GM21528 (cell line): ENCODE results near the gene FAM90A1.
"Not testable (repeated sequence)": the region's sequence is repeated elsewhere in the genome, so short reads cannot be mapped to it uniquely, and the experiment has no call there.

Experiments
- ATAC-seq: cut with Tn5 transposase; IDR thresholded peaks from one replicate; pipeline ENCODE4 v1.9.1; 2021; ENCODE audit warnings: mild to moderate bottlenecking, moderate library complexity; ENCODE audit not compliant: unreplicated experiment, low FRiP score

Gene FAM90A1

DNA sequence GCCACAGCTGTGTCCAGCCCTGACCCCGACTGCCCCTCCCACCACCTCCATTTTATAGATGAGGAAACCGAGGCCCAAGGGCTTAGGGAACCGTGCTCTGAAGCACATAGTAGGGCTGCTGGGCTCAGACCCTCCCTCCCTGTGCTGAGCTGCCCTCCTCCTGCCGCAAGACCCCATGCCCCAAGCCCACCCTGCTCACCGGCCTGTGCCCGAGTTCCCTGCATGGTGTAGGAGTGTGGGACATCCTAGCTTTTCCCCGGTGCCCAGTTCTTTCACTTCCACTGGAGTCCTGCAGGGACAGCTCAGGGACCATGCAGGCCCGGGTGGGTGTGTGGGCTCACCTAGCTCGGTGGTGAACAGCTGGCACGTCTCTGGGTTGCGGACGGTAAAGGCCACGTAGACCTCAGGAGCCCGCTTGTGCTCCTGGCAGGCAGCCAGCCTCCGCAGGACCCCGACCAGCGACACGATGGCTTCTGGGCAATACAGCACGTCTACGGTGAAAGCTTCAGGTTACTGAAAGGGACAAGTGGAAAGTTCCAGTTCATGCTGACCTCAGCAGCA is 6.6 kb upstream of the FAM90A1 start:
- ATAC-seq = not testable (repeated sequence)

DNA sequence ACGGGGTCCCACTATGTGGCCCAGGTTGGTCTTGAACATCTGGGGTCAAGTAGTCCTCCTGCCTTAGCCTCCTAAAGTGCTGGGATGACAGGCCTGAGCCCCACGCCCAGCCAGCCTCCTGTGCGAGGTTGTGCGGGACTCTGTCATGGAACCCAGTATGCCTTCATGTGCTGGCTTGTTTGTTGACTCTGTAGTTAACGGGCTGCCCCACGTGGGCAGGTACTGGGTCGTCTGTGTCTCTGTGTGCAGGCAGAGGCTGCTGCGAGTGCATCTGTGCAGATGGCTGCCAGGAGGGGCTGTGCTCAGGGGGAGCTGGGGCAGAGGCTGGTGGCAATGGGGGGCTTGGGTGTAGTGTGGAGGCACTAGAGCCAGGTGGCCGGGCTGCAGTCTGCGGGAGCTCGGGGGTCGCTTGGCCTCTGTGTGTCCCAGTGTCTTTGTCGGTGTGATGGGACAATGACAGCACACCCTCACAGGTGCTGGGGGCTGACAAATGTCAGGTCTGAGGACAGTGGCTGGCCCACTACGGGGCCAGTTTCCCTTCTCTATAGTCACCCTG is 6.0 kb upstream of the FAM90A1 start:
- ATAC-seq = not testable (repeated sequence)

DNA sequence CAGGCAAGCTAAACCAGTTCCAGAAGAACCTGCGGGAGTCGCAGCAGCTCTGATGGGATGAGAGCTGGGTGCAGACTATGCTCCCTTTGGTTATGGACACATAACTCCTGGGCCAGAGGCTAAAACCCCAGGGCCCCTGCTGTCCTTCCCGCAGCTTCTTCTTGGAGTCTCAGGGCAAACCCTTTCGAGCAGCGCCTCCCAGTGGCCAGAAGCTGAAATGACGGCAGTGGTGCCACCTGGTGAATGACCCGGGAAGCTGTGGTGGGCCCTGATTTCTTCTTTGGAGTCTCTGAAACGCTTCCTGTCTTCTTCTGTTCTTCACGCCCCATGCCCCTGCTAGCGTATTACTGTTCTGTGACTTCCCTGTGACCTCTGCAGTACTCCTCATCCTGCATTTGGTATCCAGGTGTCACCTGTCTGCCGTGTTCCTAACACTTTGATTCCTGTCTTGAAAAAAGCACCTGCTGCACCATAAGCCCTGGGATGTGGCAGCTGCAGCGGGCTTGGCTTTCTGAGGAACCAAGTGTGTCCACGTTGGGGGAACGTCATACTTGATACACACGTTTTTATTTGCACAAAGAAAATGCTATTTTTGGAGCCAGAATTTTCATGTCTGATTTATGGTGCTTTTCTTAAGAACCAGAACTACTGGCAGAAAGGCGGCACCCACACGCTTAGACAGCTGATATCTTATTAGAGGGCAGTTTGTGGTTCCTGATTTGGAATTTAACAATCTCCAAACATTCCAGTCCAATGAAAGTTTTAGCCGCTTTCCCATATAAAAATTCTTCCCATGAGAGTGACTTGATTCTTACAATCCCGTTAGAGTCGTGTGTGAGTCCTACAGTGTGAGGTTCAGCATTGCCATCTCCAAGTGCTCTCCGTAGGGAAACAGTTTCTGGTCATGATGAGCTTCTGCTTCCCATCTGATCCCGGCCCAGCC is 4.5 kb upstream of the FAM90A1 start:
- ATAC-seq = not testable (repeated sequence)

DNA sequence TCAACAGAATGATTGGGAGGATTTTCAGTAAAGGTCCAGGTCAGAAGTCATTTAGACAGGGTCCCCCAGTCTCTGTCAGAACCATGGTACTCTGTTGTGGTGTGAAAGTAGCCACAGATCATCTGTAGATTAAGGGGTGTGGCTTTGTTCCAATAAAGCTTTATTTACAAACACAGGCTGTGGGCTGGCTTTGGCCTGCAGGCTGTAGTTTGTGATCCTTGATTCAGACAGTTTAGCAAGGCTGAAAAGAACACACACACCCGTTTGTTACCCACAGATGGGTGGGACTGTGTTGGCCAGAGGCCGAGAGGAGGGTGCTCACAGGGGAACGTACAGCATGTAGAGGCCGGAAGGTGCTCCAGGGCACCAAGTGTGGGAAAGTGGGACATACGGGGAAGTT is 3.6 kb upstream of the FAM90A1 start:
- ATAC-seq = not testable (repeated sequence)

DNA sequence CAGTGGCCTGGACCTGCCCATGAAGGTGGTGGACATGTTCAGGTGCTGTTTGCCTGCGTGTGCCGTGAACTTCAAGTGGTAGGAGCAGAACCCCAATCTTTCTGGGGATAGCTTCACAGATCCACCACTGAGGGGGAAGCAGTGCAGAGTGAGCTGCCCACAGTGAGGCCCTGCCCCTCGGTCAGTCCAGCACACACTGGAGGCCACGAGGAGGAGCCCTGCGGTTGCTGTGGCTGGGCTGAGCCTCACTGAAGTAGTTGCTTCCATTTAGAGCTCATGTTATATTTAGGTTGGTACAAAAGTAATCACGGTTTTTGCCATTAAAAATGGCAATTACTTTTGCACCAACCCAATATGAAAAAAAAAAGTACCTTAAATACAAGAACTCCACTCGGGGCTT is 2.1 kb upstream of the FAM90A1 start:
- ATAC-seq = not testable (repeated sequence)

DNA sequence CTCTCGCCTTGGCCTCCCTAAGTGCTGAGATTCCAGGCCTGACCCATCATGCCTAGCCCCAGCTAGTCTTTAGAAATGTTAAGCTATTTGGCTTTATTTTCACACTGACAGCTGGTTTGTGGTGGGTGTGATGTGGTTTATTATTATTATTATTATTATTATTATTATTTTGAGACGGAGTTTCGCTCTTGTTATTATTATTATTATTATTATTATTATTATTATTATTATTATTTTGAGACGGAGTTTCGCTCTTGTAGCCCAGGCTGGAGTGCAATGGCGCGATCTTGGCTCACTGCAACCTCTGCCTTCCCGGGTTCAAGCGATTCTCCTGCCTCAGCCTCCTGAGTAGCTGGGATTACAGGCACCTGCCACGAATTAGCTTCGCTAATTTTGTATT is 1.2 kb upstream of the FAM90A1 start:
- not testable (repeated sequence) for ATAC-seq

DNA sequence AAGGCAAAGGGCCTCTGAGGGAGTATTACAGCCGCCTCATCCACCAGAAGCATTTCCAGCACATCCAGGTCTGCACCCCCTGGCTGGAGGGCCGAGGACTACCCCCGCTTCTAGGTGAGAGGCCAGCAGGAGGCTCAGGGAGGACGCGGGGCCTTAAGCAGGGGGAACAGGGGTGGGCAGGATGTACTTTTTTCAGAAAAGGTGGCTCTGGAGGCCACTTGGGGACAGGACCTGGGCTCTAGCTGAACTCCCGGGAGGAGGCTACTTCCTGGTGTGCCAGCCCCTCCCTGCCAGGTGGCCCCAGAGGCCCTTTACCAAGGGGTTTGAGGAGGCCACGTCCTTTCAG is 287 bp upstream of the FAM90A1 start:
- not testable (repeated sequence) for ATAC-seq

DNA sequence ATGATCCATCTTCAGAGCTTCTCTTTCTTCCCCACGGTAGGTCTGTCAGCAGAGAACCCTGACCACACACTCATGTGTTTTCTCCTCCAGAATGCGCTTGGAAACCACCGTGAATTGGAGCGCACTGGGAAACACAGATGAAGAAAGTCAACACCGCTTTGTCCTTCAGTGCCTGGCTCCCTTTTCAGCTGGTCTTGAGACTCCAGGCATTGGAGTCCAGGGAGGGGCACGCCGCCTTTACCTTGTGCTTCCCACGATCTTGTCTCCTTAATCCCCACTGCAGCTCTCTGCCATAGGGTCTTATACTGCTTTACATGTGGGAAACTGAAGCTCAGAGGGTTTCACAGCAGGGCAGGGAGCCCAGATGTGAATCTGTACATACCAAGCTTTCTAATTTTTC is 1.1 kb downstream of the FAM90A1 start:
- no peak for ATAC-seq

DNA sequence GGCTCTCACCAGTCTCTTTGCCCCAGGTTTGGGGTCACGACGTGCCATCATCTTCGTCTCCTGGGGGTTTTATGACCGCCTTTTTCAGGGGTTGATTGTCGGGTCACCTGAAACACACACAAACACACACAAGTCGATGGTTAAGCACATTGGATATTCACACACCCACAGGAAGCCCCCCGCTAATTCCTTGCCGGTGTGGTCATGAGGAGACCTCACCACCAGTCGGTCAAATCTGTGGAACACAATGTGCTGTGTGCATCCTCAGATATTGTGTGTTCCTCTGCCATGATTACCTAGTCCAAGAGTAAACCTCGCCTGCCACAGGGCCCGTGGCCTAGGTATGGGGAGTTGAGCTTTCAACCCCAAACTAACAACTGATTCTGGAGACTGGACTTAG is 2.6 kb downstream of the FAM90A1 start:
- ATAC-seq = not testable (repeated sequence)

DNA sequence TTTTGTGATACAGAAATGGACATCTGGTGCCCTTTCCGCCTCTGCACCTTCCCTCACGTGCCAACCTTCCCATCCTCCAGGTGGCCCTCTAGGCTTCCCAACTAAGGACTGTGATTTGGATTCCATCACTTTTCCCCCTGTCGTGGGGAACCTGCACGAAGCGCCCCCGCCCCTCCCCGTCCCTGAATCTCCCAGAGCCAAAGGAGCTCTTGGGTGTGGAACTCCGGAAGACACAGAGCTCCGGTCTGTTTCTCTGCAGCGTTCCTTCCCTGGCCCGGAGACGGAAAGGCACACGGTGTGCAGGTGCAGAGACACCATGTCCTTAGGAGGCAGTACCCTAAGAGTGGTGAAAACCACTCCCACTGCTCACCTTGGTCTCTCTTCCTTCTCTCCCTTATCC is 3.8 kb downstream of the FAM90A1 start:
- ATAC-seq = not testable (repeated sequence)

DNA sequence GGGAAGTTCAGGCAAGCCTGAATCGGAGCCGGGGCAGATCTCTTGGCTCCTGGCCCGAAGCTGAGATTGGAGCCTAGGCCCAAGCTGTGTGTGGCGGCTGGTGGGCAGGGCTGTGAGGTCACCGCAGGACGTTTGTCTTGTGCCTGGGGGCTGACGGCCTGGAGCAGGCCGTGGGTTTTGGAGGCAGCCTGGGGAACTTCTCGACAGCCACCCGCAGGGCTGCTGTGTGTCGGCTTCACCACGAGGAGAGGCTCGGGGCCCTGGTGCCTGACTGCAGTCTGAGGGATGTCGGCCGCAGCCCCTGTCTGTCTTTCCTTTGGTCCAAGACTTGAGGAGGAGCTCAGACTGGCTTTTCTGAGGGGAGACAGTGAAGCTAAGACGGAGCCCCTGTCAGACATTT is 5.1 kb downstream of the FAM90A1 start:
- ATAC-seq = not testable (repeated sequence)

DNA sequence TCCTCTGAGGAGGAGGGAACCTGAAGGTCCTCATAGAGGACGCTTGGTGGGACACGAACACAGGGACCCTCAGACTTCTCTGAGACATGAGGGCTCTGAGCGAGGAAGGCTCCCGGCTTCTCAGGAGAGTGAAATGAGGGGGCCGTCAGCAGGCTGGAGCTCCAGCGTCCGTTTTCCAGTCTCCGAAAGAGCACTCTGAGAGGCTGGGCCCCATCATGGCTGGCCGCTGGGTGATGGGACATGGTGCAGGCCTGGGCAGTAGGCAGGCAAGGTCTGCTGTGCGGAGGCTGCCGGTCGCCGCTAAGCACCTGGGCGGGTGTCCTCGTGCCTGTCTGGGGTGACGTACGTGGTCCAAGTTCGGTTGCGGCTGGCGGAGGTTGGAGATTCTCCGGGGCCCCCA is 5.6 kb downstream of the FAM90A1 start:
- ATAC-seq = not testable (repeated sequence)

DNA sequence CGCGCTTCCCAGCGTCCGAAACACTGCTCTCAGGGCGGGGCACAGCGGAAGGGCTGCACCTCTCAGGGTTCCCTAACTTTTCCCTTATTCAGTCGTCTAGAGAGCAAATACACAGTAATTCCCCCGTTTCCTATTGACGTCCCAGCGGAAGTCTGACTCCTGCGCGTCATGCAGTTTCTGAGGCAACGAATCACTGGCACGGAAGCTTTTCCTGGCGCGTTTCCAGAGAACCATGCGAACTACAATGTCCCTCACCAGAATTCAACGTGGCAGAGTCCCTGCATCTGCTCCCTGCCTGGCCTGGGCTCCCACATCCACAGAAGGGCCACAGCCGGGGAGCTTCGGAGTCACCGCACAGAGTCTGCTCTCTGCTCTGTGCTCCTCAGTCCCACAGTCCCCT is 6.0 kb downstream of the FAM90A1 start:
- not testable (repeated sequence) for ATAC-seq

DNA sequence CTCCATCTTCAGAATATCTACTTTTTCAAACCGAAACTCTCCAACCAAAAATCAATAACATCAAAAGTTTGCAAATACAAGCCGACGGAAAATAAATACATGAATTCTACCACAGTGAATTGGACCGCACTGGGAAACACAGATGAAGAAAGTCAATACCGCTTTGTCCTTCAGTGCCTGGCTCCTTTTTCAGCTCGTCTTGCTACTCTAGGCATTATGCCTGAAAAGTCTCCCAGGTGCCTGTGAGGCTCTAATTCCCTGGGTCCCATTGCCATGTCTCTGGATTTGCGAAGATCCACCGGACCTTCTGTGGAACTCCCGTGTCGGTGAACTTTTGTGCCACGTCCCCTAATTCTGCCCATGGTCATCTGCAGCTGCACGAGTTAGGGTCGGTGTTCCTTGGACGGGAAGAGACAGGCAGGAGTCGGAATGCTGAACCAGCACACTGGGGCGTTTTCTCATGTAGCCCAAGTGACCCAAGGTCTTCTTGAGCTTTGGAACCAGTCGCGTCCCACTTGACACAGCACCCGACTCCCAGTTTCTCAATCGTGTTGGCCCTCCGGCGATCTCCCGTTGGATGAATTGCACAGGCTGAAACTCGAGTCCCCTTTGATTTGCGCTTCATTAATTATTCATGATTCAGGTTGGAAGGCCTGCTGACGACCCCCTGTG is 8.6 kb downstream of the FAM90A1 start:
- not testable (repeated sequence) for ATAC-seq

DNA sequence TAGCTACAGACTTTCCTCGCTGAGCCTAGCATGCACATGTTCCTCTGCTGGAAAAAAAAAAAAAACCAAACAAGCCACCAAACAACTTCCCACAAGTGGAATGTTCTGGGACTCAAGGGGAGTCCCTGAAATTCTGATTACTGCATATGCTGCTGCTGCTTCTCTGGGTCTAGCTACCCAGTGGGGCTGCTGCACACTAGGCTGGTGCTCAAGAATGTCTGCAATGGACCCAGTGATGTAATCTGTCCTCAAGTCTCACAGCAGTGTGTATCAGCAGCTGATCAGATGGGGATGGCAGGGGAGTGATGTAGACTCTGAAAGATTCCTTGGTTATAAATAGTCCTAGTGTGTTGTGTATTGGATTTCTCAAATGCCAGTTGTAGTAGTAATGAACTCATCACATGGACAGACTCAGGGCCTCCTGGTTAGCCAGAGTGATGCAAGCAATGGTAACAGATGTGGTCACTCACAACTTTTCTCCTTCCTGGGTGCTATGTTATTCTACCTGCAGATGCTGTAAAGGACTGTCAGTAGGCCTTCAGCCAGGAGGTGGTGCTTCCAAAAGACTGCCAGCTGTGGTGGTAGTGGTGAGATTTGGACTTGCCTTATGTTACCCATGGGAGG is 29.6 kb downstream of the FAM90A1 start:
- not testable (repeated sequence) for ATAC-seq

DNA sequence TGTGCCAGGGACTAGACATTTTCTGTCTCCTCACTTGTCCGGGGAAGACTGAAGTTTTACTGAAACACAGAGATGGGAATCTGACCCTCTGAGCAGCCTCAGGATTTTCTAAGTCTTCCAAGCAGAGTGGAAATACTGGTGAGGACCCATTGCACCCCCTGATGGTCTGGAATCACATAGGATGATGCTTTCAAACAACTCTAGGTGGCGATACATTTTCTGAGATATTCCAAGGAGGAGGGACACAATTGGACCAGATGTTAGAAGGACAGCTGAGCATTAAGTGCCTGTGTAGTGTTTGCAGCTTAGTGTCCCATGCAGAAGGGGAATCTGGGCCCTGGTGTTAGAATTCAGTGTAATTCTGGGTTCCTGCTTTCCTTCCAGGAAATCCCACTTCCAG is 39.3 kb downstream of the FAM90A1 start:
- ATAC-seq = not testable (repeated sequence)

DNA sequence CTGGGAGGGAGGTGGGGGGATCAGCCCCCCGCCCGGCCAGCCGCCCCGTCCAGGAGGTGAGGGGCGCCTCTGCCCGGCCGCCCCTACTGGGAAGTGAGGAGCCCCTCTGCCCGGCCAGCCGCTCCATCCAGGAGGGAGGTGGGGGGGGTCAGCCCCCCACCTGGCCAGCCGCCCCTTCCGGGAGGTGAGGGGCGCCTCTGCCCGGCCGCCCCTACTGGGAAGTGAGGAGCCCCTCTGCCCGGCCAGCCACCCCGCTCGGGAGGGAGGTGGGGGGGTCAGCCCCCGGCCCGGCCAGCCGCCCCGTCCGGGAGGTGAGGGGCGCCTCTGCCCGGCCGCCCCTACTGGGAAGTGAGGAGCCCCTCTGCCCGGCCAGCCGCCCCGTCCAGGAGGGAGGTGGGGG is 43.2 kb downstream of the FAM90A1 start:
- not testable (repeated sequence) for ATAC-seq

DNA sequence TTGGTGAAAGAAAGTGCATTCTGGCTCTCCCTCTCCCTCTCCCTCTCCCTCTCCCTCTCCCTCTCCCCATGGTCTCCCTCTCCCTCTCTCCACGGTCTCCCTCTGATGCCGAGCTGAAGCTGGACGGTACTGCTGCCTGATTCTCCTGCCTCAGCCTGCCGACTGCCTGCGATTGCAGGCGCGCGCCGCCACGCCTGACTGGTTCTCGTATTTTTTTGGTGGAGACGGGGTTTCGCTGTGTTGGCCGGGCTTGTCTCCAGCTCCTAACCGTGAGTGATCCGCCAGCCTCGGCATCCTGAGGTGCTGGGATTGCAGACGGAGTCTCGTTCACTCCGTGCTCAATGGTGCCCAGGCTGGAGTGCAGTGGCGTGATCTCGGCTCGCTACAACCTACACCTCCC is 44.1 kb downstream of the FAM90A1 start:
- ATAC-seq = not testable (repeated sequence)

DNA sequence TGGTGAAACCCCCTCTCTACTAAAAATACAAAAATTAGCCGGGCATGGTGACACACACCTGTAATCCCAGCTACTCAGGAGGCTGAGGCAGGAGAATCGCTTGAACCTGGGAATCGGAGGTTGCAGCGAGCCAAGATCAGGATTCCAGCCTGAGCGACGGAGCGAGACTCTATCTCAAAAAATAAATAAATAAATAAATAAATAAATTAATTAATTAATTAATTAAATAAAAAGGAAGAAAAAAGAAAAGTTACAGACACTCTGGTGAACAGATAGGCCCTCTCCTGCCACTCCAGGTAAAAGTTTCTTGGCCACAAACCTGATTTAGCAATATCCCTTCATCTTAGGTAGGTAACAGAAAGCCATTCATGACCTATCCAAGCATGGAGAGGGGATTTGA is 44.5 kb downstream of the FAM90A1 start:
- not testable (repeated sequence) for ATAC-seq

DNA sequence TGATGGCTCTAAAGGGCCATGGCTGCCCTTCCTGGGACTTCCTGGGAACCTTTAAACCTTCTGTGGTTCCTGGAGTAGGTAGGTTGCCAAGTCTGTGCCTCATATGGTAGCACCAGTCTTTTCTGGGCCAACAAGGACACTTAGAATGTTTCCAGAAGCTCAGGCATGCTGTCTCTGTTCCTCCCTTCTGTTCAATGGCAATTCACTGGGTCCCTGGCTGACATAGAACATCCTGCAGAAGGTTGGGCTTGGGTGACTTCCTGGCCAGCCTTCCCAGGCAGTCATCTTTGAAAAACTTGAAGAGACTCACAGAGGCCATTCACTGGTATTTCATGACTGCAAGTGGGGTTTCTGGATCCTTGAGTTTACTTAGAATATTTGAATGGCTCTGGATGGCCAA is 46.1 kb downstream of the FAM90A1 start:
- ATAC-seq = not testable (repeated sequence)
